Measurements from ENCODE around the gene DDX27. TPM values are rescaled to one million over a fixed set of nuclear protein-coding genes. Genes with fewer than 3 reads are reported as not detected.

DDX27 gene
- total and polyA plus RNA-seq, 2 of the 13 experiments (the other 11 are each of a cell fraction or from before 2014, with no cell fraction given), result 42.6 to 72.8 TPM

GRCh38 chr20:49187330-49187850, 31.8 kb upstream of the DDX27 start (continued):
- TF ChIP-seq, protein P1, sequence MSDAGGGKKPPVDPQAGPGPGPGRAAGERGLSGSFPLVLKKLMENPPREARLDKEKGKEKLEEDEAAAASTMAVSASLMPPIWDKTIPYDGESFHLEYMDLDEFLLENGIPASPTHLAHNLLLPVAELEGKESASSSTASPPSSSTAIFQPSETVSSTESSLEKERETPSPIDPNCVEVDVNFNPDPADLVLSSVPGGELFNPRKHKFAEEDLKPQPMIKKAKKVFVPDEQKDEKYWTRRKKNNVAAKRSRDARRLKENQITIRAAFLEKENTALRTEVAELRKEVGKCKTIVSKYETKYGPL (CRISPR knock-in tag; IDR thresholded peaks at IDR 0.05), result 0 out of 2 replicates have a peak, but pooled peaks have one; percentile 36
- TF ChIP-seq PLRG1 (conservative IDR thresholded peaks at IDR 0.05) (no peak), MAFG (CRISPR knock-in tag; IDR thresholded peaks at IDR 0.05) (no peak), FOXJ3 (CRISPR knock-in tag; IDR thresholded peaks at IDR 0.05; ENCODE audit: borderline replicate concordance) (no peak), E2F5 (CRISPR knock-in tag; conservative IDR thresholded peaks at IDR 0.05) (no peak), HNRNPH1 (optimal IDR thresholded peaks at IDR 0.05; ENCODE audit: low read depth, low read length) (no peak), SRF (IDR thresholded peaks at IDR 0.05; ENCODE audit: low read depth, low read length) (no peak), MTA3 (CRISPR knock-in tag; IDR thresholded peaks at IDR 0.05) (no peak), REL (CRISPR knock-in tag; conservative IDR thresholded peaks at IDR 0.05) (no peak), ZNF713 (CRISPR knock-in tag; IDR thresholded peaks at IDR 0.05) (no peak), ZNF382 (CRISPR knock-in tag; IDR thresholded peaks at IDR 0.05; ENCODE audit: borderline replicate concordance) (no peak), ZNF788 (CRISPR knock-in tag; IDR thresholded peaks at IDR 0.05; ENCODE audit: borderline replicate concordance) (0 out of 2 replicates have a peak, but pooled peaks have one; percentile 20), ZBTB49 (CRISPR knock-in tag; IDR thresholded peaks at IDR 0.05; ENCODE audit: borderline replicate concordance) (no peak), CENPT (CRISPR knock-in tag; IDR thresholded peaks at IDR 0.05; ENCODE audit: low read depth) (no peak), ZNF563 (CRISPR knock-in tag; IDR thresholded peaks at IDR 0.05) (no peak), RBFOX2 (IDR thresholded peaks at IDR 0.05; ENCODE audit: low read depth, low read length) (no peak), ZNF274 (CRISPR knock-in tag; IDR thresholded peaks at IDR 0.05) (no peak), EP300 (IDR thresholded peaks at IDR 0.05; ENCODE audit: low read depth in 2 of 2, low read length in 2 of 2) (no peak), EP300 (CRISPR knock-in tag; IDR thresholded peaks at IDR 0.05; ENCODE audit: borderline replicate concordance) (no peak), MBD4 (IDR thresholded peaks at IDR 0.05; ENCODE audit: borderline replicate concordance, low read length) (no peak), SIN3A (IDR thresholded peaks at IDR 0.05; ENCODE audit: borderline replicate concordance, low read depth, low read length) (0 out of 2 replicates have a peak, but pooled peaks have one; percentile 8), ZNF234 (CRISPR knock-in tag; conservative IDR thresholded peaks at IDR 0.05) (no peak), CREB3 (CRISPR knock-in tag; IDR thresholded peaks at IDR 0.05) (no peak; the same call in 1 of the 2 replicates)
- TF ChIP-seq, protein P2, sequence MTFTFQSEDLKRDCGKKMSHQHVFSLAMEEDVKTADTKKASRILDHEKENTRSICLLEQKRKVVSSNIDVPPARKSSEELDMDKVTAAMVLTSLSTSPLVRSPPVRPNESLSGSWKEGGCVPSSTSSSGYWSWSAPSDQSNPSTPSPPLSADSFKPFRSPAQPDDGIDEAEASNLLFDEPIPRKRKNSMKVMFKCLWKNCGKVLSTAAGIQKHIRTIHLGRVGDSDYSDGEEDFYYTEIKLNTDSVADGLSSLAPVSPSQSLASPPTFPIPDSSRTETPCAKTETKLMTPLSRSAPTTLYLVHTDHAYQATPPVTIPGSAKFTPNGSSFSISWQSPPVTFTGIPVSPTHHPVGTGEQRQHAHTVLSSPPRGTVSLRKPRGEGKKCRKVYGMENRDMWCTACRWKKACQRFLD (CRISPR knock-in tag; IDR thresholded peaks at IDR 0.05; ENCODE audit: borderline replicate concordance), result no peak
- TF ChIP-seq, protein P3, sequence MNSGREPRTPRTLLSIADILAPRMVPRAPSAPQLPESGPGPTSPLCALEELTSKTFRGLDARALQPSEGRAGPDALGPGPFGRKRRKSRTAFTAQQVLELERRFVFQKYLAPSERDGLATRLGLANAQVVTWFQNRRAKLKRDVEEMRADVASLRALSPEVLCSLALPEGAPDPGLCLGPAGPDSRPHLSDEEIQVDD (CRISPR knock-in tag; IDR thresholded peaks at IDR 0.05; ENCODE audit: borderline replicate concordance), result no peak
